K562 (cell line): ENCODE measurements around the gene LUZP4.
"Not testable (repeated sequence)": the region's sequence is repeated elsewhere in the genome, so short reads cannot be mapped to it uniquely, and the experiment has no call there.

Experiments
- CTCF ChIP-seq, 3 experiments: IDR thresholded peaks in 2 of 3; conservative IDR thresholded peaks in 1 of 3; 2 replicates each; pipeline ENCODE4 v1.5.1; 2011 to 2012; ENCODE audit warnings: low read length in 3 of 3, mild to moderate bottlenecking in 3 of 3, control low read depth in 2 of 3, improper control_type of control experiment in 1 of 3, inconsistent platforms in 1 of 3, low read depth in 1 of 3, mixed read lengths in 1 of 3, moderate library complexity in 1 of 3; ENCODE audit not compliant: insufficient read depth in 2 of 3
- ETS2 ChIP-seq: IDR thresholded peaks from 2 replicates; pipeline ENCODE4 v1.6.1; 2016; ENCODE audit warnings: borderline replicate concordance, missing genetic modification characterization, mild to moderate bottlenecking, moderate library complexity, missing compliant biosample characterization; ENCODE audit not compliant: poor library complexity, severe bottlenecking
- FOXP1 ChIP-seq: sonication (generic); formaldehyde crosslinking; IDR thresholded peaks from 2 replicates; pipeline ENCODE4 v1.8.0; 2022; ENCODE audit warnings: mild to moderate bottlenecking, missing genetic modification reagents
- GABPB1 ChIP-seq: sonication (generic); formaldehyde crosslinking; IDR thresholded peaks from 2 replicates; pipeline ENCODE4 v1.8.0; 2022; ENCODE audit warnings: mild to moderate bottlenecking, missing genetic modification reagents
- IRF9 ChIP-seq: fragments of 450-650 bp; IDR thresholded peaks from 2 replicates; pipeline ENCODE4 v1.6.1; 2016; ENCODE audit warnings: missing biosample characterization, missing genetic modification characterization
- KAT7 ChIP-seq: sonication (generic); formaldehyde crosslinking; IDR thresholded peaks from 2 replicates; pipeline ENCODE4 v1.8.0; 2022; ENCODE audit warnings: missing genetic modification reagents, mild to moderate bottlenecking, borderline replicate concordance
- RAD21 ChIP-seq, 2 experiments: fragments of 250-450 bp in 1 of 2; fragments of 450-650 bp in 1 of 2; sonication (Bioruptor Pico) in 1 of 2; formaldehyde crosslinking in 1 of 2; IDR thresholded peaks in 1 of 2; conservative IDR thresholded peaks in 1 of 2; 2 replicates each; pipeline versions ENCODE4 v1.4.0 to v1.8.0; 2020 to 2022; ENCODE audit warnings: mild to moderate bottlenecking in 2 of 2, moderate library complexity in 1 of 2
- RCOR1 ChIP-seq, 2 experiments: IDR thresholded peaks; 2 replicates each; pipeline ENCODE4 v1.6.1; 2012; ENCODE audit warnings: low read depth in 2 of 2, low read length in 2 of 2, borderline replicate concordance in 1 of 2, improper control_type of control experiment in 1 of 2
- REST ChIP-seq, 2 experiments: fragments of 450-650 bp; formaldehyde crosslinking in 1 of 2; IDR thresholded peaks; 2 replicates each; pipeline versions ENCODE4 v1.4.0 to v1.6.1; 2014 to 2020; ENCODE audit warnings: mild to moderate bottlenecking in 2 of 2, borderline replicate concordance in 1 of 2, low read depth in 1 of 2
- TOE1 ChIP-seq, 2 experiments: fragments of 450-650 bp in 1 of 2; sonication (generic) in 1 of 2; formaldehyde crosslinking in 1 of 2; IDR thresholded peaks; 2 replicates each; pipeline versions ENCODE4 v1.7.1 to v1.8.0; 2016 to 2022; ENCODE audit warnings: borderline replicate concordance in 2 of 2, mild to moderate bottlenecking in 2 of 2, antibody characterized with exemption in 1 of 2, inconsistent platforms in 1 of 2, low read depth in 1 of 2, missing genetic modification reagents in 1 of 2, moderate library complexity in 1 of 2
- USF1 ChIP-seq: sonication (generic); formaldehyde crosslinking; IDR thresholded peaks from 2 replicates; pipeline ENCODE4 v1.9.0; 2022; ENCODE audit warnings: mild to moderate bottlenecking, missing genetic modification reagents
- ZBTB34 ChIP-seq: fragments of 250-450 bp; sonication (Bioruptor Pico); IDR thresholded peaks from 2 replicates; pipeline ENCODE4 v1.8.0; 2021; ENCODE audit warnings: mild to moderate bottlenecking, moderate library complexity
- ZNF282 ChIP-seq: sonication (generic); formaldehyde crosslinking; IDR thresholded peaks from 2 replicates; pipeline ENCODE4 v1.8.1; 2023; ENCODE audit warnings: missing genetic modification reagents
- ZNF384 ChIP-seq: IDR thresholded peaks from 2 replicates; pipeline ENCODE4 v1.6.1; 2012; ENCODE audit warnings: low read depth, low read length, improper control_type of control experiment

- not testable (repeated sequence) for TF ChIP-seq ZNF384; USF1 (CRISPR knock-in tag); RAD21 (CRISPR knock-in tag; conservative IDR thresholded peaks at IDR 0.05 in 1 of 2, IDR thresholded peaks at IDR 0.05 in 1 of 2); FOXP1 (CRISPR knock-in tag); KAT7 (CRISPR knock-in tag); CTCF (IDR thresholded peaks at IDR 0.05 in 2 of 3, conservative IDR thresholded peaks at IDR 0.05 in 1 of 3; ENCODE audit: insufficient read depth in 2 of 3, low read depth in 1 of 3, low read length in 3 of 3); GABPB1; ETS2 (tag); ZNF282 (CRISPR knock-in tag); REST (IDR thresholded peaks at IDR 0.05; ENCODE audit: borderline replicate concordance); REST (CRISPR knock-in tag; IDR thresholded peaks at IDR 0.05; ENCODE audit: low read depth); RCOR1 (IDR thresholded peaks at IDR 0.05; ENCODE audit: borderline replicate concordance in 1 of 2, low read depth in 2 of 2, low read length in 2 of 2); ZBTB34 (CRISPR knock-in tag); IRF9; TOE1 (IDR thresholded peaks at IDR 0.05; ENCODE audit: borderline replicate concordance); TOE1 (CRISPR knock-in tag; IDR thresholded peaks at IDR 0.05; ENCODE audit: borderline replicate concordance, low read depth)
Measured at GRCh38 chrX:115346738-115347137, 57.2 kb downstream of the LUZP4 start.
